G401.6 (cell line): ENCODE results near the gene TAS2R40.
"Not testable (repeated sequence)": the region's sequence is repeated elsewhere in the genome, so short reads cannot be mapped to it uniquely, and the experiment has no call there.

Source experiments
- FAIRE-seq: peaks from 2 replicates; lab custom pipeline; 2012; peaks lifted over from hg19 to GRCh38; lab: Jason Lieb, UNC

Gene TAS2R40

GRCh38 chr7:143252006-143252405 lies 30.2 kb downstream of the TAS2R40 start:
- FAIRE-seq = no peak

- FAIRE-seq = no peak
These were observed 33.7 kb downstream of the TAS2R40 start for GRCh38 chr7:143255564-143255963.

GRCh38 chr7:143256325-143256724 lies 34.5 kb downstream of the TAS2R40 start:
- FAIRE-seq = no peak

GRCh38 chr7:143256932-143257331 lies 35.1 kb downstream of the TAS2R40 start:
- FAIRE-seq = no peak

- FAIRE-seq = no peak
These were observed 35.7 kb downstream of the TAS2R40 start for GRCh38 chr7:143257501-143257900.

- no peak for FAIRE-seq
These were observed 37.0 kb downstream of the TAS2R40 start for GRCh38 chr7:143258831-143259230.

GRCh38 chr7:143259765-143260164 lies 37.9 kb downstream of the TAS2R40 start:
- no peak for FAIRE-seq

- no peak for FAIRE-seq
These were observed 40.1 kb downstream of the TAS2R40 start for GRCh38 chr7:143261901-143262300.

- FAIRE-seq = no peak
These were observed 41.7 kb downstream of the TAS2R40 start, which contains the start of gene GSTK1 for GRCh38 chr7:143263266-143264195. Gene GSTK1, plus strand, starts transcription at chr7:143263441. Its CDS starts 73 bp downstream, at chr7:143263514.

- not testable (repeated sequence) for FAIRE-seq
These were observed 42.3 kb downstream of the TAS2R40 start for GRCh38 chr7:143264196-143264568.

- no peak for FAIRE-seq
These were observed 43.3 kb downstream of the TAS2R40 start for GRCh38 chr7:143265017-143265693.

- no peak for FAIRE-seq
These were observed 47.4 kb downstream of the TAS2R40 start for GRCh38 chr7:143269251-143269650.

- no peak for FAIRE-seq
These were observed 49.4 kb downstream of the TAS2R40 start for GRCh38 chr7:143271240-143271639.
